ENCODE measurements around the gene ZNF107.
"Not testable (repeated sequence)": the region's sequence is repeated elsewhere in the genome, so short reads cannot be mapped to it uniquely, and the experiment has no call there.

Gene ZNF107

GRCh38 chr7:64733550-64734240 lies 67.8 kb downstream of the ZNF107 start:
- DNase-seq = no peak

GRCh38 chr7:64736575-64736974 lies 70.6 kb downstream of the ZNF107 start:
- no peak for DNase-seq

- DNase-seq = not testable (repeated sequence)
Observed at GRCh38 chr7:64738403-64738802, 72.5 kb downstream of the ZNF107 start.

GRCh38 chr7:64738953-64739352 lies 73.0 kb downstream of the ZNF107 start:
- not testable (repeated sequence) for DNase-seq

GRCh38 chr7:64744680-64745079 lies 78.7 kb downstream of the ZNF107 start:
- DNase-seq = no peak

GRCh38 chr7:64747802-64748201 lies 81.9 kb downstream of the ZNF107 start:
- DNase-seq = no peak

GRCh38 chr7:64753032-64753431 lies 87.1 kb downstream of the ZNF107 start:
- no peak for DNase-seq

- DNase-seq = no peak
Observed at GRCh38 chr7:64755865-64756264, 89.9 kb downstream of the ZNF107 start.

- DNase-seq = no peak
Observed at GRCh38 chr7:64758151-64758550, 92.2 kb downstream of the ZNF107 start.

Data from anterior cingulate cortex (tissue), 58 donors.